Esophagus mucosa (tissue), 1 donor: ENCODE measurements around the gene SORBS1. TPM values are rescaled to one million over a fixed set of nuclear protein-coding genes. Genes with fewer than 3 reads are reported as not detected.

Source experiments
- ATAC-seq: fragments of 200-7000 bp; cut with Tn5 transposase; one replicate; pipeline ENCODE4 v1.9.1; 2020
- total RNA-seq: library from RNA; stranded (reverse); gene quantifications from one replicate; pipeline ENCODE4 v1.2.4, GENCODE V29; 2023
- donor health status: DM: yes; HTN: yes; CAD: no.

The SORBS1 gene
- total RNA-seq, 1 donor from 2014 or later = 23.2 TPM

- ATAC-seq = no peak
These were observed 101.6 kb downstream of the SORBS1 start for GRCh38 chr10:95459446-95460045.

- ATAC-seq = no peak
These were observed 102.3 kb downstream of the SORBS1 start for GRCh38 chr10:95458871-95459270.

- ATAC-seq = no peak
These were observed 103.2 kb downstream of the SORBS1 start for GRCh38 chr10:95458014-95458413.

GRCh38 chr10:95457319-95457886 lies 103.8 kb downstream of the SORBS1 start:
- no peak for ATAC-seq

- ATAC-seq = peak; percentile 84
These were observed 104.7 kb downstream of the SORBS1 start for GRCh38 chr10:95456516-95456915.

- no peak for ATAC-seq
These were observed 106.2 kb downstream of the SORBS1 start for GRCh38 chr10:95454940-95455339.

GRCh38 chr10:95454356-95454755 lies 106.8 kb downstream of the SORBS1 start:
- no peak for ATAC-seq

- ATAC-seq = no peak
These were observed 109.3 kb downstream of the SORBS1 start for GRCh38 chr10:95451568-95452524.

- no peak for ATAC-seq
These were observed 110.0 kb downstream of the SORBS1 start for GRCh38 chr10:95451150-95451549.

- ATAC-seq = no peak
These were observed 111.0 kb downstream of the SORBS1 start for GRCh38 chr10:95450188-95450587.

GRCh38 chr10:95447685-95448084 lies 113.5 kb downstream of the SORBS1 start:
- no peak for ATAC-seq

- ATAC-seq = peak; percentile 83
These were observed 115.2 kb downstream of the SORBS1 start for GRCh38 chr10:95445837-95446486.

GRCh38 chr10:95445223-95445836 lies 115.8 kb downstream of the SORBS1 start:
- peak; percentile 45 for ATAC-seq

- ATAC-seq = no peak
These were observed 116.4 kb downstream of the SORBS1 start for GRCh38 chr10:95444792-95445191.

- ATAC-seq = no peak
These were observed 117.5 kb downstream of the SORBS1 start for GRCh38 chr10:95443636-95444035.

GRCh38 chr10:95442341-95442740 lies 118.8 kb downstream of the SORBS1 start:
- ATAC-seq = no peak

GRCh38 chr10:95441547-95441923 lies 119.6 kb downstream of the SORBS1 start:
- no peak for ATAC-seq

- no peak for ATAC-seq
These were observed 120.2 kb downstream of the SORBS1 start for GRCh38 chr10:95440756-95441546.

- ATAC-seq = no peak
These were observed 121.0 kb downstream of the SORBS1 start for GRCh38 chr10:95440038-95440725.

- ATAC-seq = no peak
These were observed 122.4 kb downstream of the SORBS1 start for GRCh38 chr10:95438781-95439180.

- ATAC-seq = no peak
These were observed 123.5 kb downstream of the SORBS1 start for GRCh38 chr10:95437669-95438068.
